SK-N-SH (cell line): ENCODE measurements around the gene CHERP. TPM values are rescaled to one million over a fixed set of nuclear protein-coding genes. Genes with fewer than 3 reads are reported as not detected.
A peak's percentile ranks its signal among the peaks of the same experiment; 100 is the strongest.

ENCODE experiments used
- CTCF ChIA-PET: fragments of 300-600, 350-600 bp; formaldehyde crosslinking; extraction: SDS; loops from one replicate; lab custom pipeline; 2021; lab: Yijun Ruan, JAX
- POLR2A ChIA-PET: fragments of 350-600 bp; sonication (Branson Sonifier 250); formaldehyde crosslinking; extraction: SDS; loops from one replicate; lab custom pipeline; 2020; ENCODE audit warnings: antibody characterized with exemption, inconsistent platforms; lab: Yijun Ruan, JAX
- DNase-seq: peaks from one replicate; pipeline ENCODE4 v3.0.0; 2012
- H2AFZ ChIP-seq: fragments of 200-600 bp; sonication (generic); 2 replicates; pipeline ENCODE4 v1.8.1; 2016; ENCODE audit warnings: antibody characterized with exemption, mild to moderate bottlenecking, low read depth
- H3F3A ChIP-seq: fragments of 200-600 bp; sonication (generic); replicated peaks from 2 replicates; pipeline ENCODE3; 2016; ENCODE audit warnings: antibody characterized with exemption, mild to moderate bottlenecking; ENCODE audit not compliant: insufficient read depth
- H3K27ac ChIP-seq, 2 experiments: fragments of 200-500 bp in 1 of 2; fragments of 200-600 bp in 1 of 2; sonication (Bioruptor generic) in 1 of 2; sonication (generic), shearing (Covaris generic) in 1 of 2; 2 replicates each; pipeline versions ENCODE4 v1.5.1 to v1.6.1; 2014 to 2016; ENCODE audit warnings: low read depth in 2 of 2, inconsistent platforms in 1 of 2, low read length in 1 of 2, mild to moderate bottlenecking in 1 of 2, mixed read lengths in 1 of 2
- H3K27me3 ChIP-seq: fragments of 200-600 bp; sonication (generic), shearing (Covaris generic); 2 replicates; pipeline ENCODE4 v1.6.1; 2016; ENCODE audit warnings: mixed run types; ENCODE audit not compliant: insufficient read depth
- H3K36me3 ChIP-seq, 2 experiments: fragments of 200-500 bp in 1 of 2; fragments of 200-600 bp in 1 of 2; sonication (Bioruptor generic) in 1 of 2; sonication (generic) in 1 of 2; replicated peaks in 1 of 2; 2 replicates each; pipeline versions ENCODE3 to v1.5.1; 2014 to 2016; ENCODE audit warnings: low read length in 1 of 2, mild to moderate bottlenecking in 1 of 2; ENCODE audit not compliant: insufficient read depth in 2 of 2, control insufficient read depth in 1 of 2
- H3K4me1 ChIP-seq, 2 experiments: fragments of 200-500 bp in 1 of 2; fragments of 200-600 bp in 1 of 2; sonication (Bioruptor generic) in 1 of 2; sonication (generic), shearing (Covaris generic) in 1 of 2; 2 replicates each; pipeline versions ENCODE4 v1.5.1 to v1.6.1; 2014 to 2016; ENCODE audit warnings: low read depth in 1 of 2, low read length in 1 of 2, mixed run types in 1 of 2; ENCODE audit not compliant: insufficient read depth in 2 of 2, control insufficient read depth in 1 of 2
- H3K4me2 ChIP-seq: fragments of 200-600 bp; sonication (generic), shearing (Covaris generic); 2 replicates; pipeline ENCODE4 v1.6.1; 2017; ENCODE audit warnings: mixed run types
- H3K4me3 ChIP-seq, 2 experiments: fragments of 200-500 bp in 1 of 2; fragments of 200-600 bp in 1 of 2; sonication (Bioruptor generic) in 1 of 2; sonication (generic), shearing (Covaris generic) in 1 of 2; 2 replicates each; pipeline versions ENCODE4 v1.5.1 to v1.8.1; 2014 to 2016; ENCODE audit warnings: low read depth in 2 of 2, inconsistent platforms in 1 of 2, low read length in 1 of 2, mild to moderate bottlenecking in 1 of 2, mixed read lengths in 1 of 2, moderate library complexity in 1 of 2
- H3K79me2 ChIP-seq: fragments of 200-600 bp; sonication (generic); 2 replicates; pipeline ENCODE4 v1.8.1; 2017; ENCODE audit warnings: mild to moderate bottlenecking; ENCODE audit not compliant: insufficient read depth
- H3K9ac ChIP-seq: fragments of 200-600 bp; sonication (generic); 2 replicates; pipeline ENCODE4 v1.6.1; 2017; ENCODE audit warnings: mixed run types
- H3K9me2 ChIP-seq: fragments of 200-600 bp; sonication (generic); 2 replicates; pipeline ENCODE4 v1.6.1; 2017; ENCODE audit warnings: mixed run types
- H3K9me3 ChIP-seq: fragments of 200-600 bp; sonication (generic); 2 replicates; pipeline ENCODE4 v1.6.1; 2017; ENCODE audit warnings: mixed run types, mild to moderate bottlenecking, moderate library complexity
- H4K20me1 ChIP-seq: fragments of 200-600 bp; sonication (generic); 2 replicates; pipeline ENCODE4 v1.6.1; 2017; ENCODE audit warnings: mild to moderate bottlenecking, mixed run types; ENCODE audit not compliant: insufficient read depth
- CTCF ChIP-seq: fragments of 200-600 bp; sonication (generic); IDR thresholded peaks from 2 replicates; pipeline ENCODE4 v1.6.1; 2017; ENCODE audit warnings: antibody characterized with exemption, mild to moderate bottlenecking, moderate library complexity
- ELF1 ChIP-seq: IDR thresholded peaks from 2 replicates; pipeline ENCODE4 v1.4.0; 2012
- EP300 ChIP-seq, 2 experiments: IDR thresholded peaks; 2 replicates each; pipeline versions ENCODE4 v1.4.0 to v1.6.1; 2012; ENCODE audit warnings: borderline replicate concordance in 1 of 2, low read depth in 1 of 2, low read length in 1 of 2
- EZH2phosphoT487 ChIP-seq: fragments of 200-600 bp; sonication (generic); IDR thresholded peaks from 2 replicates; pipeline ENCODE4 v1.6.1; 2017; ENCODE audit warnings: low read depth, mixed run types, mild to moderate bottlenecking, antibody characterized with exemption, moderate library complexity, borderline replicate concordance
- FOSL2 ChIP-seq: IDR thresholded peaks from 2 replicates; pipeline ENCODE4 v1.4.0; 2012; ENCODE audit warnings: low read depth, mild to moderate bottlenecking, moderate library complexity, borderline replicate concordance
- JUND ChIP-seq: IDR thresholded peaks from 2 replicates; pipeline ENCODE4 v1.4.0; 2012
- NFIC ChIP-seq: IDR thresholded peaks from 2 replicates; pipeline ENCODE4 v1.4.0; 2012; ENCODE audit warnings: borderline replicate concordance
- NRF1 ChIP-seq: IDR thresholded peaks from 2 replicates; pipeline ENCODE4 v1.6.1; 2012; ENCODE audit warnings: low read depth, mild to moderate bottlenecking, low read length
- PBX3 ChIP-seq: IDR thresholded peaks from 2 replicates; pipeline ENCODE4; 2012
- POLR2AphosphoS5 ChIP-seq: IDR thresholded peaks from 2 replicates; pipeline ENCODE4 v1.6.1; 2012; ENCODE audit warnings: low read depth, low read length
- RAD21 ChIP-seq: IDR thresholded peaks from 2 replicates; pipeline ENCODE4 v1.6.1; 2012; ENCODE audit warnings: mild to moderate bottlenecking, low read length
- REST ChIP-seq: IDR thresholded peaks from 2 replicates; pipeline ENCODE4 v1.6.1; 2012; ENCODE audit warnings: mild to moderate bottlenecking, low read depth, low read length, moderate library complexity
- RFX5 ChIP-seq: IDR thresholded peaks from 2 replicates; pipeline ENCODE4 v1.6.1; 2012; ENCODE audit warnings: mild to moderate bottlenecking, improper control_type of control experiment, low read length
- RXRA ChIP-seq: IDR thresholded peaks from 2 replicates; pipeline ENCODE4 v1.4.0; 2012; ENCODE audit warnings: low read depth, mild to moderate bottlenecking, borderline replicate concordance
- TAF1 ChIP-seq: IDR thresholded peaks from 2 replicates; pipeline ENCODE4 v1.6.1; 2012; ENCODE audit warnings: low read depth, mild to moderate bottlenecking, low read length, moderate library complexity, borderline replicate concordance
- TCF12 ChIP-seq: IDR thresholded peaks from 2 replicates; pipeline ENCODE4 v1.4.0; 2012
- USF1 ChIP-seq: IDR thresholded peaks from 2 replicates; pipeline ENCODE4 v1.4.0; 2012; ENCODE audit warnings: low read depth, borderline replicate concordance
- polyA plus RNA-seq, 3 experiments: library from polyadenylated mRNA; depleted of rRNA; stranded (reverse); fragments of >200 nt; gene quantifications; 2 replicates each; pipeline ENCODE4 v1.2.3, GENCODE V29; 2012

CHERP gene
- polyA plus RNA-seq, 1 of the 3 experiments (the other 2 are of a cell fraction) = 16.8 TPM

GRCh38 chr19:16573925-16574324 is 31.7 kb upstream of the CHERP start:
- peaks cover 10 to 30% of the 10 kb centered on the region in 2 experiments; a peak in 3 of 4 replicates for H3K4me1 ChIP-seq

More at GRCh38 chr19:16573925-16574324, 31.7 kb upstream of the CHERP start:
- Histone ChIP-seq H3F3A (no peaks in the 10 kb centered on the region), H3K9me2 (no peaks in the 10 kb centered on the region), H3K27me3 (no peaks in the 10 kb centered on the region), H2AFZ (no peak overlapping the region), H3K4me2 (peak overlapping the region; percentile 95)
- TF ChIP-seq TAF1 (no peak), NFIC (no peak), FOSL2 (no peak), RFX5 (no peak), EZH2phosphoT487 (no peak), NRF1 (no peak), USF1 (no peak), JUND (no peak), REST (no peak), TCF12 (no peak), RAD21 (no peak), POLR2AphosphoS5 (no peak), CTCF (no peak), RXRA (no peak), PBX3 (no peak), ELF1 (no peak), EP300 (IDR thresholded peaks at IDR 0.05; ENCODE audit: borderline replicate concordance in 1 of 2, low read depth in 1 of 2, low read length in 1 of 2) (no peak)
- TF ChIP-seq, all 33 proteins: peak for 0
- peaks cover 52% of the 10 kb centered on the region for H4K20me1 ChIP-seq
- no peak overlapping the region; a peak in 1 of 4 replicates for H3K27ac ChIP-seq
- peak overlapping the region; percentile 83 to 96 for H3K4me3 ChIP-seq
- H3K79me2 ChIP-seq = peaks cover 96% of the 10 kb centered on the region
- DNase-seq = no peak
- no peaks in the 10 kb centered on the region for H3K9me3 ChIP-seq
- no peak overlapping the region for H3K9ac ChIP-seq
- ChIA-PET POLR2A (interaction anchor here (1.0 to 1.5 kb wide), 2 partner anchors 8 to 19 kb away, joined by 4 to 7 read pairs; no protein-coding TSS in a partner anchor), CTCF (interaction anchor here (0.5 to 1.4 kb wide), 3 partner anchors 9 to 40 kb away, joined by 3 to 7 read pairs (median 3); no protein-coding TSS in a partner anchor)
- H3K36me3 ChIP-seq = peaks cover 25 to 49% of the 10 kb centered on the region in 2 experiments
